Right lobe of liver (tissue), 4 donors: ENCODE measurements around the gene ARSA.

ENCODE experiments used
- CTCF ChIP-seq, 4 donors: fragments of 200-600 bp in 3 of 4; fragments of 450-650 bp in 1 of 4; IDR thresholded peaks; one replicate each; pipeline versions ENCODE4 v1.5.1 to v1.8.0; 2016 to 2022; ENCODE audit warnings: antibody characterized with exemption in 4 of 4, mild to moderate bottlenecking in 2 of 4
- POLR2A ChIP-seq: fragments of 450-650 bp; IDR thresholded peaks from one replicate; pipeline ENCODE4 v1.6.1; 2017; ENCODE audit warnings: antibody characterized with exemption, mild to moderate bottlenecking
- donor health status: DM: no; HTN: no; CAD: no.
- donor health status: DM: no; HTN: no; CAD: no.
- donor health status: DM: no; HTN: yes; CAD: no.

GRCh38 chr22:50605613-50606074 is 22.3 kb downstream of the ARSA start:
- TF ChIP-seq CTCF (IDR thresholded peaks at IDR 0.05): no peak
- no peak for TF ChIP-seq POLR2A
